ENCODE results near the gene DCP1B.

DCP1B gene

GRCh38 chr12:2034633-2035430 lies 30.6 kb upstream of the DCP1B start:
- H4K91ac ChIP-seq (ENCODE audit: low read length): no peak overlapping the region
- peak overlapping the region; percentile 74 for H3K9ac ChIP-seq (ENCODE audit: low read length)
- H3K79me1 ChIP-seq (replicated peaks; ENCODE audit: low read length, poor library complexity, severe bottlenecking): no peaks in the 10 kb centered on the region
- H3K18ac ChIP-seq (ENCODE audit: low read depth in 1 of 2, low read length in 2 of 2): no peak overlapping the region
- H3K4ac ChIP-seq (ENCODE audit: low read depth in 1 of 2, low read length in 2 of 2): no peak overlapping the region
- H2BK15ac ChIP-seq (ENCODE audit: low read depth, poor library complexity, severe bottlenecking): no peak overlapping the region
- H3K4me2 ChIP-seq (ENCODE audit: low read length, poor library complexity, severe bottlenecking): peak overlapping the region; percentile 64
- peaks cover 46 to 86% of the 10 kb centered on the region in 2 experiments for H3K27me3 ChIP-seq (ENCODE audit: control insufficient read depth in 1 of 2, insufficient read depth in 1 of 2, low read length in 2 of 2)
- H2BK120ac ChIP-seq (ENCODE audit: low read depth, low read length): no peak overlapping the region
- H3K23ac ChIP-seq (ENCODE audit: low read length in 2 of 2): no peak overlapping the region
- H3K36me3 ChIP-seq (ENCODE audit: control insufficient read depth in 1 of 2, insufficient read depth in 2 of 2, low read depth in 1 of 2, low read length in 2 of 2): no peaks in the 10 kb centered on the region
- H2AK5ac ChIP-seq (ENCODE audit: low read length, severe bottlenecking): no peak overlapping the region
- H3K14ac ChIP-seq (ENCODE audit: low read length in 2 of 2): no peak overlapping the region
- H3K27ac ChIP-seq (ENCODE audit: low read length, poor library complexity, severe bottlenecking): no peak overlapping the region
- 13% methylated on average over 45 of the region's 47 CpGs for WGBS
- H4K8ac ChIP-seq (ENCODE audit: low read length): peak overlapping the region; percentile 45
- peak overlapping the region; percentile 31 to 79 for H3K4me3 ChIP-seq (ENCODE audit: insufficient read depth in 1 of 2, low read depth in 1 of 2, low read length in 2 of 2)
- peak; percentile 68 for DNase-seq
- H2AFZ ChIP-seq (ENCODE audit: low read depth, low read length): no peak overlapping the region
- H2BK12ac ChIP-seq (ENCODE audit: low read length in 2 of 2): no peak overlapping the region
- H3K9me3 ChIP-seq (ENCODE audit: control insufficient read depth, low read length): no peaks in the 10 kb centered on the region
- no peak overlapping the region for H2BK5ac ChIP-seq (ENCODE audit: low read depth, low read length, poor library complexity, severe bottlenecking)
- H3K4me1 ChIP-seq (ENCODE audit: control insufficient read depth, insufficient read depth, low read depth, low read length): peaks cover 6% of the 10 kb centered on the region

GRCh38 chr12:2032506-2032905 lies 28.2 kb upstream of the DCP1B start:
- Histone ChIP-seq H3K4me2 (ENCODE audit: low read length, poor library complexity, severe bottlenecking) (no peak overlapping the region), H3K9ac (ENCODE audit: low read length) (no peak overlapping the region), H3K23ac (ENCODE audit: low read length in 2 of 2) (no peak overlapping the region), H3K36me3 (ENCODE audit: control insufficient read depth in 1 of 2, insufficient read depth in 2 of 2, low read depth in 1 of 2, low read length in 2 of 2) (no peaks in the 10 kb centered on the region), H3K27me3 (ENCODE audit: control insufficient read depth in 1 of 2, insufficient read depth in 1 of 2, low read length in 2 of 2) (peaks cover 44 to 79% of the 10 kb centered on the region in 2 experiments), H2AFZ (ENCODE audit: low read depth, low read length) (no peak overlapping the region), H3K4me1 (ENCODE audit: control insufficient read depth, insufficient read depth, low read depth, low read length) (peaks cover 6% of the 10 kb centered on the region), H3K9me3 (ENCODE audit: control insufficient read depth, low read length) (no peaks in the 10 kb centered on the region), H3K27ac (ENCODE audit: low read length, poor library complexity, severe bottlenecking) (no peak overlapping the region), H2BK120ac (ENCODE audit: low read depth, low read length) (no peak overlapping the region), H3K4ac (ENCODE audit: low read depth in 1 of 2, low read length in 2 of 2) (no peak overlapping the region), H4K8ac (ENCODE audit: low read length) (no peak overlapping the region), H4K91ac (ENCODE audit: low read length) (no peak overlapping the region), H2AK5ac (ENCODE audit: low read length, severe bottlenecking) (no peak overlapping the region), H3K79me1 (replicated peaks; ENCODE audit: low read length, poor library complexity, severe bottlenecking) (no peaks in the 10 kb centered on the region), H2BK5ac (ENCODE audit: low read depth, low read length, poor library complexity, severe bottlenecking) (no peak overlapping the region), H3K4me3 (ENCODE audit: insufficient read depth in 1 of 2, low read depth in 1 of 2, low read length in 2 of 2) (no peak overlapping the region), H2BK15ac (ENCODE audit: low read depth, poor library complexity, severe bottlenecking) (no peak overlapping the region), H3K18ac (ENCODE audit: low read depth in 1 of 2, low read length in 2 of 2) (no peak overlapping the region), H2BK12ac (ENCODE audit: low read length in 2 of 2) (no peak overlapping the region), H3K14ac (ENCODE audit: low read length in 2 of 2) (no peak overlapping the region)
- DNase-seq: no peak
- WGBS: 93% methylated on average over 8 of the region's 8 CpGs

GRCh38 chr12:2029851-2030250 lies 25.6 kb upstream of the DCP1B start:
- Histone ChIP-seq H3K23ac (ENCODE audit: low read length in 2 of 2) (no peak overlapping the region), H2BK15ac (ENCODE audit: low read depth, poor library complexity, severe bottlenecking) (no peak overlapping the region), H2BK5ac (ENCODE audit: low read depth, low read length, poor library complexity, severe bottlenecking) (no peak overlapping the region), H3K18ac (ENCODE audit: low read depth in 1 of 2, low read length in 2 of 2) (no peak overlapping the region), H3K9ac (ENCODE audit: low read length) (no peak overlapping the region), H3K36me3 (ENCODE audit: control insufficient read depth in 1 of 2, insufficient read depth in 2 of 2, low read depth in 1 of 2, low read length in 2 of 2) (no peaks in the 10 kb centered on the region), H3K4ac (ENCODE audit: low read depth in 1 of 2, low read length in 2 of 2) (no peak overlapping the region), H4K8ac (ENCODE audit: low read length) (no peak overlapping the region), H3K79me1 (replicated peaks; ENCODE audit: low read length, poor library complexity, severe bottlenecking) (no peaks in the 10 kb centered on the region), H3K4me3 (ENCODE audit: insufficient read depth in 1 of 2, low read depth in 1 of 2, low read length in 2 of 2) (no peak overlapping the region), H2BK120ac (ENCODE audit: low read depth, low read length) (no peak overlapping the region), H3K14ac (ENCODE audit: low read length in 2 of 2) (peak overlapping the region in 1 of 2 experiments; percentile 11), H3K4me1 (ENCODE audit: control insufficient read depth, insufficient read depth, low read depth, low read length) (peaks cover 2% of the 10 kb centered on the region), H3K27me3 (ENCODE audit: control insufficient read depth in 1 of 2, insufficient read depth in 1 of 2, low read length in 2 of 2) (peaks cover 55 to 78% of the 10 kb centered on the region in 2 experiments), H2AFZ (ENCODE audit: low read depth, low read length) (no peak overlapping the region), H4K91ac (ENCODE audit: low read length) (no peak overlapping the region), H2AK5ac (ENCODE audit: low read length, severe bottlenecking) (no peak overlapping the region), H3K4me2 (ENCODE audit: low read length, poor library complexity, severe bottlenecking) (no peak overlapping the region), H2BK12ac (ENCODE audit: low read length in 2 of 2) (no peak overlapping the region), H3K9me3 (ENCODE audit: control insufficient read depth, low read length) (no peaks in the 10 kb centered on the region), H3K27ac (ENCODE audit: low read length, poor library complexity, severe bottlenecking) (no peak overlapping the region)
- WGBS: 86% methylated on average over 3 of the region's 3 CpGs
- DNase-seq: no peak

GRCh38 chr12:2027351-2027750 lies 23.1 kb upstream of the DCP1B start:
- Histone ChIP-seq H3K36me3 (ENCODE audit: control insufficient read depth in 1 of 2, insufficient read depth in 2 of 2, low read depth in 1 of 2, low read length in 2 of 2) (no peaks in the 10 kb centered on the region), H2AFZ (ENCODE audit: low read depth, low read length) (no peak overlapping the region), H2AK5ac (ENCODE audit: low read length, severe bottlenecking) (no peak overlapping the region), H3K27me3 (ENCODE audit: control insufficient read depth in 1 of 2, insufficient read depth in 1 of 2, low read length in 2 of 2) (peaks cover 46 to 79% of the 10 kb centered on the region in 2 experiments), H3K4me3 (ENCODE audit: insufficient read depth in 1 of 2, low read depth in 1 of 2, low read length in 2 of 2) (no peak overlapping the region), H3K23ac (ENCODE audit: low read length in 2 of 2) (no peak overlapping the region), H2BK12ac (ENCODE audit: low read length in 2 of 2) (no peak overlapping the region), H3K9ac (ENCODE audit: low read length) (no peak overlapping the region), H3K4me1 (ENCODE audit: control insufficient read depth, insufficient read depth, low read depth, low read length) (no peaks in the 10 kb centered on the region), H3K18ac (ENCODE audit: low read depth in 1 of 2, low read length in 2 of 2) (no peak overlapping the region), H2BK120ac (ENCODE audit: low read depth, low read length) (no peak overlapping the region), H3K4ac (ENCODE audit: low read depth in 1 of 2, low read length in 2 of 2) (no peak overlapping the region), H2BK5ac (ENCODE audit: low read depth, low read length, poor library complexity, severe bottlenecking) (no peak overlapping the region), H3K79me1 (replicated peaks; ENCODE audit: low read length, poor library complexity, severe bottlenecking) (no peaks in the 10 kb centered on the region), H3K14ac (ENCODE audit: low read length in 2 of 2) (no peak overlapping the region), H3K9me3 (ENCODE audit: control insufficient read depth, low read length) (no peaks in the 10 kb centered on the region), H3K4me2 (ENCODE audit: low read length, poor library complexity, severe bottlenecking) (no peak overlapping the region), H2BK15ac (ENCODE audit: low read depth, poor library complexity, severe bottlenecking) (no peak overlapping the region), H4K91ac (ENCODE audit: low read length) (no peak overlapping the region), H4K8ac (ENCODE audit: low read length) (no peak overlapping the region), H3K27ac (ENCODE audit: low read length, poor library complexity, severe bottlenecking) (no peak overlapping the region)
- whole genome bisulfite sequencing: 94% methylated on average over 2 of the region's 4 CpGs
- no peak for DNase-seq

Measured in mesenchymal stem cell (in vitro differentiated cells and primary cell).